HG03196 (cell line): ENCODE data around the gene ALDH9A1.
"Not testable (repeated sequence)": the region's sequence is repeated elsewhere in the genome, so short reads cannot be mapped to it uniquely, and the experiment has no call there.

Experiments used
- ATAC-seq: cut with Tn5 transposase; IDR thresholded peaks from one replicate; pipeline ENCODE4 v1.9.1; 2021; ENCODE audit not compliant: unreplicated experiment

ALDH9A1 gene

DNA sequence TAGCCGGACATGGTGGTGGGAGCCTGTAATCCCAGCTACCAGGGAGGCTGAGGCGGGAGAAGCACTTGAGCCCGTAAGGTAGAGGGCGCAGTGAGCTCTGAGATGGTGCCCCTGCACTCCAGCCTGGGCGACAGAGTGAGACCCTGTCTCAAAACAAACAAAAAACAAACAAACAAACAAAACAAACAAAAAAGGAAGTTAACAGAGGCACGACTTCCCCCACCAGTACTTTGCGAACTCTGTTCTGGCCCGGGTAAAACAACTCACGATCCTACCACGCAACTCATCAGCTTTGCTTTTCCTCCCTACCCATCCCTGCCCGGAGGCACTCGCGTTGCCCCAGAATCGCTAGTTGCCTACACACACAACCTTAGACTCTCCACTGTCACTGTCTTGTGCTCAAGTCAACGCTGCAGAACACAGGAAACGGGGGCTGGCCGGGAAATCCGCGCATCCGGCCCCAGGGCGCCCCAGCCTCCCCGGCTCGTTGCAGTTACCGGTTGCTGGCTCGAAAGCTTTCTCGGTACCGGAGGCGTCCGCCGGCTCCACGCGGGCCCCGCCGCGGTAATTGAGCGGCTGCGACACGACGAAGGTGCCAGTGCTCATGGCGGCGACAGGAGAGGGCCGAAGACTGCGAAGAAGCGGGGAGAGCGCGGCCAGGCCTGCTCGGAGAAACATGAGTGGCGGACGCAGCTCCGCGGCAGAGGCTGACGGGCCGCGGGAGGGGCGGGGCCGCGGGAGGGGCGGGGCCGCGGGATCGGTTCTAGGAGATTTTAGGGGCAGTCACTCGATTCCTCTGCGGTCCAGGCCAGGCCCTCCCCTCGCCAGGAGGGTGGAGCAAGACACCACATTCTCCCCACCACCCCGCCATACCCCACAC lies at the start of gene ALDH9A1:
Gene ALDH9A1, minus strand, starts transcription at position 682 of the 880 bp plus-strand sequence. Its CDS starts 4 bp downstream, at position 678.
- ATAC-seq: peak; percentile 94

GRCh38 chr1:165747632-165748447 lies 49.5 kb upstream of the ALDH9A1 start:
- no peak for ATAC-seq

DNA sequence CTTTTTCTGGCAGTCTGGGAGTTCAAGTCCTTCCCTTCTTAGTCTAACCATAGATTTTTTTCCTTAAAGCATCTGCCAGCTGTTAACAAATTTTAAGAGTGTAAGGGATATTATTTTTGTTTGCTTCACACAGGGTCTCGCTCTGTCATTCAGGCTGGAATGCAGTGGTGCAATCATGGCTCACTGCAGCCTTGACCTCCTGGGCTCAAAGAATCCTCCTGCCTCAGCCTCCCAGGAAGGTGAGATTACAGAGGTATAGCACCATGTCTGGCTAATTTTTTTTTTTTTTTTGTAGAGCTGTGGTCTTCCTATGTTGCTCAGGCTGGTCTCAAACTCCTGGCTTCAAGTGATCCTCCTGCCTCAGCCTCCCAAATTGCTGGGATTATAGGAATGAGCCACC lies 46.6 kb upstream of the ALDH9A1 start:
- not testable (repeated sequence) for ATAC-seq

- no peak for ATAC-seq
Observed at GRCh38 chr1:165742194-165742593, 43.8 kb upstream of the ALDH9A1 start.

- ATAC-seq: peak; percentile 91
Observed at GRCh38 chr1:165738794-165739193, 40.4 kb upstream of the ALDH9A1 start.

DNA sequence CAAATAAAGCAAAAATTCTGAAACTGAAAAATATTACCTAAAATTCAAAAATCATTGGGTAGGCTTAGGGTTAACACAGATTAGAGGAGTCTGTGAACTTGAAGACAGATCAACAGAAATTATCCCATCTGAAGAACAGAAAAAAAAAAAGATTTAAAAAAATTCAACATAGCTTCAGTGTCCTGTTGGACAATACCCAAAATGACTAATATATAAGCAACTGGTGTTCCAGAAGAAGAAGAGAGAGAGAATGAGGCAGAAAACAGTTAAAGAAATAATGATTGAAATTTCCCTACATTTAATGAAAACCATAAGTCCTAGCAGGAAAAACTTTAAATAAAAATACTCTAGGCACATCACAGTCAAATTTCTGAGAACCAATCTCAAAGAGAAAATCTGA lies 38.8 kb upstream of the ALDH9A1 start:
- ATAC-seq: no peak

DNA sequence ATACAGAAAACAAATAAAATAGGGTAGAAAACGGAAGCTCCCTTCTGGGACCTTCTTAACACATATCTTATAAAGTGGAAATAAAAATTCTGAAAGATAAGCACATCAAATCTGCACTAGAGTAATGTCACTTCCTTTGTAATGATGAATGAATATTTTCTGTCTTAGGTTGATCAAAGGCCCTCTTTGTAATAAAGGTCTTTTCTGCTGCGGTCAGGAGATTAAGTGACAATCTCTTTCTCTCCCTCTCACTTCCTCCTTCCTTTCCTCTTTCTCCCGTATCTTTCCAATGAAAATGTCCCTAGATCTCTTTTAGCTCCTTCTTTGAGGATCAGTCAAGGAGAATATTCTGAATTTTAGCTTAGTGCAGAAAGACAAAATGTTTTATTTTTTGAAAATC lies 36.5 kb upstream of the ALDH9A1 start:
- no peak for ATAC-seq

DNA sequence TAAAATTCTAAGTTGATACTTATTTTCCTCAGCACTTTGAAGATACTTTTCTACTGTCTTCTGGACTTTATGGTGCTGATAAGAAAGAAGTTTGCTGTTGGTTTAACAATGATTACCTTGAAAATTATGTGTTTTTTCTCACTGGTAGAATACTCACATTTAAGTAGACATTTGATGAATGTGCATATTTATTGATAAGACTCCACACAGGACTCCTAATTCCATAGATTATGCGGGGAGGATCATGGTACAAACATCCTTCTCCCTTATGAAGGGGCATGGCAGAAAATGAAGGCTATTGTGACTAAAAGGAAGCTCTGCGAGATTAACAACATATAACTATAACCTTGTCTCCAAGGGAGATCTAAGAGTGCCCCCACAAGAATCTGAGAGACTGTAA lies 28.5 kb upstream of the ALDH9A1 start:
- no peak for ATAC-seq

DNA sequence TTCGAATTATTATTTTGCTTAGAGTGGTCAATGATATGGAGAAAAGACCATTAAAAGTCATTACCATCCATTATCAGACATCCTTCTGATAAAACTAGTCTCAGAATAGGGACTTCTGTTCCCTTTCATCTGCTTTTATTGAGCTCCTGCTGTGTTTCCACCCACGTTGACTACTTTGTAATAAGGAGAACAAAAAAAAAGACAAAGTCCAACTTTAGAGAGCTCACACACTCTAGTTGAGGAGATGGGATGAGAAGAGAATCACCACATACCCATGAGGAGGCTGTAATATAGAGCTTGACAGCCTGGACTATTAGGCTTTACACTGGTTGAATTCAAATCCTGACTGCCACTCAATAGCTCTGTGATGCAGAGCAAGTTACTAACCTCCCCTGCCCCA lies 27.8 kb upstream of the ALDH9A1 start:
- ATAC-seq: no peak

- no peak for ATAC-seq
Observed at GRCh38 chr1:165717918-165718515, 19.7 kb upstream of the ALDH9A1 start.

DNA sequence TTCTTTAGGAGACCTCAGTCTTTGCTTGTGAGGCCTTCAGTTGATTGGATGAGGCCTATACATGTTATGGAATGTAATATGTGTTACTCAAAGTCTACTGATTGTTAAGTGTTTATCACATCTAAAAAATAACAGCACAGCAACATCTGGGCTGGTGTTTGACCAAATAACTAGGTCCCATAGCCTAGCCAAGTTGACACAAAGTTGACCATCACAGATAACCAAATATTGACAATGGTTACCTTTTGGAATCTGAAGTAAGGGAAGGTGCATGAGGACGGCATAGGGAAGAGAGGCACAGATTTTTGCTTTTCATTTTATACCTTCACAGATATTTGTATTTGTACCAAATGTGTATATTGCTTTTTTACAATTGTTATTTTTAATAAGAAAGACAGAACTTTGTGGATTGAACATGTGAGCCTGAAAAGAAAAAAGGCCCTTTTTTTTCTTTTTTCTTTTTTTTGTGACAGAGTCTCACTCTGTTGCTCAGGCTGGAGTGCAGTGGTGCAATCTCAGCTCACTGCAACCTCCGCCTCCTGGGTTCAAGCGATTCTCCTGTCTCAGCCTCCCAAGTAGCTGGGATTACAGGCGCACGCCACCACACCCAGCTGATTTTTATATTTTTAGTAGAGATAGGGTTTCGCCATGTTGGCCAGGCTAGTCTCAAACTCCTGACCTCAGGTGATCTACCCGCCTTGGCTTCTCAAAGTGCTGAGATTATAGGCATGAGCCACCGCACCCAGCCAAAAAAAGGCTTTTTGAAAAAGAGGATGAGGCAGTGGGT lies 18.1 kb upstream of the ALDH9A1 start:
- not testable (repeated sequence) for ATAC-seq

- ATAC-seq: no peak
Observed at GRCh38 chr1:165712764-165713163, 14.4 kb upstream of the ALDH9A1 start.

- no peak for ATAC-seq
Observed at GRCh38 chr1:165707984-165708706, 9.8 kb upstream of the ALDH9A1 start.

- no peak for ATAC-seq
Observed at GRCh38 chr1:165703648-165704047, 5.3 kb upstream of the ALDH9A1 start.

- not testable (repeated sequence) for ATAC-seq
Observed at GRCh38 chr1:165701922-165702321, 3.6 kb upstream of the ALDH9A1 start.

- no peak for ATAC-seq
Observed at GRCh38 chr1:165699577-165699976, 1.2 kb upstream of the ALDH9A1 start.

DNA sequence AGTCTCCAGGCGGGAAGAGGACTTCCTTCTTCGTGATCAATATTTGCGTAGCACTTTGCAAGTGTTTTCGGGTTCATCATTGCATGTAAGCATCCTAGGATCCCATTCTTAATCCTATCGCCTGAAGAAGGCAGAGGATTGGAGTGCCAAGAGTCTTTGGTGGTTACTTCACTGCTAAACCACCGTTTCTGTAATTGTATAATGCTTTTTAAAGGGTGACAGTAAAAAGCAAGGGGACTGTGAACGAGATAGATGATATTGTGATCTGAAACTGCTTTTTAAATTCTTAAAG lies 345 bp upstream of the ALDH9A1 start:
- no peak for ATAC-seq

DNA sequence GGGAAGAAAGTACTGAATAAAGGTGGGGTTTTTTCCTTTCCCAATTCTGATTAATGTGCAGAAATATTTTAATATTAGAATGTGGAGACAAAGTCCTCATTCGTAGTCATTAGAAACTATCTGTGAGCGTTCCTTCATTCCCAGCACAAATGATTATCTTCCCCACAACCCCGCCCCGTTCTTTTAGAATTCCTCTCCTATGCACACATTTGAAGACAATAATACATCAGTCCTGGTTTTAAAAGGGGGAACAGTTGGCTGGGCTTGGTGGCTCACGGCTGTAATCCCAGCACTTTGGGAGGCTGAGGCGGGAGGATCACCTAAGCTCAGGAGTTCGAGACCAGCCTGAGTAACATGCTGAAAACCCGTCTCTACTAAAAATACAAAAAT lies 876 bp downstream of the ALDH9A1 start:
- ATAC-seq: no peak

DNA sequence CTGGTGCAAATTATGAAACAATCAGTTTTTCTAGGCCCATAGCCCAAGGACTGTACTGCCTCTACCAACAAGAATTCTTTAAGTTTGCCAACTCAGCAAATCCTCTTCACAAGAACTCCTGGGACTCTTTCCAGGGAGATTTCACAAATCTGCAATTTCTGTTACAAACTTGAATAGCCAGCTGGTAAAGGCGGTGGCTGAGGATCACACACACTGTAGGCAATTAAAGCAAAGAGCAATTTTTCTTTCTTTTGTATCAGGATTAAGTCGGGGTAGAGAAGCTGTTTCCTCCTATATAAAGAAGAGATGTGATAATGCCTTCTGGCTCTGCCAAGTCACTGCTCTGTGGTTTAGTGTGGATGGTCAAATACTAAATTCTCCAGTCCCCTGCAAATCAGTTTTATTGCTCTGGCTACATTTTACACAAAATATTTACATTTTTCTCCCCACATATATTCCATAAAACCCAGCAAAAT lies 1.7 kb downstream of the ALDH9A1 start:
- ATAC-seq: no peak

GRCh38 chr1:165695031-165695430 lies 3.3 kb downstream of the ALDH9A1 start:
- ATAC-seq: no peak
